HL-60 (cell line): Measurements from ENCODE around the gene TPCN2.

ENCODE experiments used
- CTCF ChIP-seq: IDR thresholded peaks from one replicate; pipeline ENCODE4 v1.5.1; 2011; ENCODE audit warnings: low read length, control low read depth, inconsistent platforms; ENCODE audit not compliant: insufficient read depth
- POLR2AphosphoS5 ChIP-seq: IDR thresholded peaks from 2 replicates; pipeline ENCODE4 v1.6.1; 2012; ENCODE audit warnings: low read depth
- REST ChIP-seq: IDR thresholded peaks from 2 replicates; pipeline ENCODE4 v1.6.1; 2012; ENCODE audit warnings: low read depth; ENCODE audit not compliant: insufficient replicate concordance

GRCh38 chr11:69040581-69041260, 8.0 kb upstream of the TPCN2 start:
- no peak for TF ChIP-seq CTCF
- TF ChIP-seq POLR2AphosphoS5, result no peak
- TF ChIP-seq REST, result no peak
